H1 (cell line): ENCODE data around the gene PLAA.

ENCODE experiments used
- BCL11A ChIP-seq, 2 experiments: IDR thresholded peaks; one replicate each; pipeline ENCODE4 v1.6.1; 2011; ENCODE audit warnings: low read depth in 2 of 2, low read length in 2 of 2, mild to moderate bottlenecking in 2 of 2
- CBX5 ChIP-seq: fragments of 300-800, 300-1000 bp; sonication (generic); IDR thresholded peaks from 2 replicates; pipeline ENCODE4 v1.7.1; 2016; ENCODE audit warnings: antibody characterized with exemption, low read length, low read depth
- CEBPB ChIP-seq: IDR thresholded peaks from 2 replicates; pipeline ENCODE4 v1.6.1; 2012; ENCODE audit warnings: low read depth, low read length
- EP300 ChIP-seq, 2 experiments: IDR thresholded peaks; 1 replicate in 1 of 2; 2 replicates in 1 of 2; pipeline ENCODE4 v1.6.1; 2011 to 2012; ENCODE audit warnings: low read depth in 2 of 2, low read length in 2 of 2, mild to moderate bottlenecking in 2 of 2, borderline replicate concordance in 1 of 2, inconsistent platforms in 1 of 2, moderate library complexity in 1 of 2
- MAFK ChIP-seq: IDR thresholded peaks from 2 replicates; pipeline ENCODE4 v1.6.1; 2012; ENCODE audit warnings: low read depth, mild to moderate bottlenecking, improper control_type of control experiment, low read length
- POLR2A ChIP-seq, 2 experiments: IDR thresholded peaks; 1 replicate in 1 of 2; 2 replicates in 1 of 2; pipeline ENCODE4 v1.6.1; 2011; ENCODE audit warnings: low read depth in 2 of 2, low read length in 2 of 2, mild to moderate bottlenecking in 2 of 2; ENCODE audit errors: control extremely low read depth in 1 of 2
- RXRA ChIP-seq: IDR thresholded peaks from 2 replicates; pipeline ENCODE4 v1.6.1; 2011; ENCODE audit warnings: low read depth, mild to moderate bottlenecking, low read length, moderate library complexity; ENCODE audit not compliant: insufficient read depth
- TAF1 ChIP-seq: IDR thresholded peaks from 2 replicates; pipeline ENCODE4 v1.6.1; 2011; ENCODE audit warnings: mild to moderate bottlenecking, low read depth, low read length
- TF ChIP-seq, protein P1 (sequence below), 3 experiments: IDR thresholded peaks; 1 replicate in 2 of 3; 2 replicates in 1 of 3; pipeline versions ENCODE4 v1.5.1 to v1.6.1; 2011; ENCODE audit warnings: low read length in 3 of 3, mild to moderate bottlenecking in 3 of 3, inconsistent platforms in 2 of 3, low read depth in 1 of 3, moderate library complexity in 1 of 3; ENCODE audit not compliant: insufficient read depth in 1 of 3; ENCODE audit errors: control extremely low read depth in 1 of 3
- TF ChIP-seq, protein P2 (sequence below): IDR thresholded peaks from 2 replicates; pipeline ENCODE4 v1.6.1; 2012; ENCODE audit warnings: inconsistent platforms

DNA sequence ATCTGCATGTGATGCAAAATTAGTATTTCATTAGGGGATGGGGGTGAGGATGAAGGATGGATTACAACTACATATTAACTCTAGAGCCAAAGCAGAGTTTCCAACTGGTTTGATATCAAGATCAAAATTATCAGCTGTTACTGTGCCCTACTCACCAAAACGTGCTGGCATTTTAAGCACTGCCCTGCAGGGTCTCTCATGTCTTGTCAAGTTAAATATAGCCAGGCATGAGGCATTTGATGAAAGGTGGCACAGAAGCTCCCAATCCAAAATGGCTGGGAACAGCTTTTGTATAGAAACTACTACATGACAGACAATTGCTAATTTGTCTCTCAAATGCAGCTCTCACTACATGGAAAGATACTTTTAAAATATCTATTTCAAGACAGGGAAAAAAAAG is 27.3 kb downstream of the PLAA start:
- TF ChIP-seq, protein P1, sequence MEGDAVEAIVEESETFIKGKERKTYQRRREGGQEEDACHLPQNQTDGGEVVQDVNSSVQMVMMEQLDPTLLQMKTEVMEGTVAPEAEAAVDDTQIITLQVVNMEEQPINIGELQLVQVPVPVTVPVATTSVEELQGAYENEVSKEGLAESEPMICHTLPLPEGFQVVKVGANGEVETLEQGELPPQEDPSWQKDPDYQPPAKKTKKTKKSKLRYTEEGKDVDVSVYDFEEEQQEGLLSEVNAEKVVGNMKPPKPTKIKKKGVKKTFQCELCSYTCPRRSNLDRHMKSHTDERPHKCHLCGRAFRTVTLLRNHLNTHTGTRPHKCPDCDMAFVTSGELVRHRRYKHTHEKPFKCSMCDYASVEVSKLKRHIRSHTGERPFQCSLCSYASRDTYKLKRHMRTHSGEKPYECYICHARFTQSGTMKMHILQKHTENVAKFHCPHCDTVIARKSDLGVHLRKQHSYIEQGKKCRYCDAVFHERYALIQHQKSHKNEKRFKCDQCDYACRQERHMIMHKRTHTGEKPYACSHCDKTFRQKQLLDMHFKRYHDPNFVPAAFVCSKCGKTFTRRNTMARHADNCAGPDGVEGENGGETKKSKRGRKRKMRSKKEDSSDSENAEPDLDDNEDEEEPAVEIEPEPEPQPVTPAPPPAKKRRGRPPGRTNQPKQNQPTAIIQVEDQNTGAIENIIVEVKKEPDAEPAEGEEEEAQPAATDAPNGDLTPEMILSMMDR (IDR thresholded peaks at IDR 0.05; ENCODE audit: control extremely low read depth in 1 of 3, insufficient read depth in 1 of 3, low read depth in 1 of 3, low read length in 3 of 3) = no peak
- TF ChIP-seq POLR2A (IDR thresholded peaks at IDR 0.05; ENCODE audit: control extremely low read depth in 1 of 2, low read depth in 2 of 2, low read length in 2 of 2) (no peak), CBX5 (no peak), MAFK (no peak), TAF1 (no peak), EP300 (IDR thresholded peaks at IDR 0.05; ENCODE audit: borderline replicate concordance in 1 of 2, low read depth in 2 of 2, low read length in 2 of 2) (no peak), BCL11A (IDR thresholded peaks at IDR 0.05; ENCODE audit: low read depth in 2 of 2, low read length in 2 of 2) (no peak), CEBPB (no peak), RXRA (no peak)
- TF ChIP-seq, protein P2, sequence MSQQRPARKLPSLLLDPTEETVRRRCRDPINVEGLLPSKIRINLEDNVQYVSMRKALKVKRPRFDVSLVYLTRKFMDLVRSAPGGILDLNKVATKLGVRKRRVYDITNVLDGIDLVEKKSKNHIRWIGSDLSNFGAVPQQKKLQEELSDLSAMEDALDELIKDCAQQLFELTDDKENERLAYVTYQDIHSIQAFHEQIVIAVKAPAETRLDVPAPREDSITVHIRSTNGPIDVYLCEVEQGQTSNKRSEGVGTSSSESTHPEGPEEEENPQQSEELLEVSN = no peak
